HG03565 (cell line): ENCODE measurements around the gene MAB21L4.

Source experiments
- ATAC-seq: cut with Tn5 transposase; IDR thresholded peaks from one replicate; pipeline ENCODE4 v1.9.1; 2021; ENCODE audit warnings: mild to moderate bottlenecking, moderate library complexity; ENCODE audit not compliant: unreplicated experiment

MAB21L4 gene

GRCh38 chr2:240898108-240898730 lies 2.3 kb upstream of the MAB21L4 start:
- no peak for ATAC-seq

GRCh38 chr2:240896871-240897692 lies 1.1 kb upstream of the MAB21L4 start:
- ATAC-seq = no peak

GRCh38 chr2:240896394-240896793 lies 438 bp upstream of the MAB21L4 start:
- no peak for ATAC-seq

DNA sequence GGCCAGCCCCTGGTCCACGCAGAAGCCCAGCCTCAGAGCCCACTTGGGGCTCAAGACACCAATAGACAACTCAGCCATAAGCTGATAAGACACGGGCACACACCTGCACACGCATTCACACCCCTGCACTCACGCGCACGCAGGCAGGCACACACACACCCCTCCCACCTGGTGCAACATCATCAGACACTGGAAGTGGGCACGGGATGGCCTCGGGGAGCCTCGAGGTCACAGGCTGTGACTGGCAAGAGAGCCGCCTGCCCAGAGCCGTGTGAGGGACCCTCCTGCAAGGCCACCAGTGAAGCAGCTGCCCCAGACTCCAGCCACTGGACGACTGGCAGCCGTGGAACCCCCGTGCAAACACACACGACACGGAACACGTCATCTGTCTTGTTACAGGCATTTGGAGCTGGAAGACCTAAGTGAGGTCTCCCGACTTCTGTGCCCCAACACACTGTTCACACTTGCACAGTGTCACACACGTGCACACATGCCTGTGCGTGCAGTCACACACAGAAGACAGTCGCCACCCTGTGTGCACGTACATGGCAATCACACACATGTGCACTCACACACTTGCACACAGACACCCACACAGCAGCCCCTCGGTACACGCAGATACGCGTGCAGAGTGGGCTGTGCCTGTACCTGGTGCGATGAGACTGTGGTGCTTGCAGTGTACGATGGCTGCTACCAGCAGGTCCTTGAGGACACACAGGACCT lies 959 bp downstream of the MAB21L4 start:
- ATAC-seq = no peak

DNA sequence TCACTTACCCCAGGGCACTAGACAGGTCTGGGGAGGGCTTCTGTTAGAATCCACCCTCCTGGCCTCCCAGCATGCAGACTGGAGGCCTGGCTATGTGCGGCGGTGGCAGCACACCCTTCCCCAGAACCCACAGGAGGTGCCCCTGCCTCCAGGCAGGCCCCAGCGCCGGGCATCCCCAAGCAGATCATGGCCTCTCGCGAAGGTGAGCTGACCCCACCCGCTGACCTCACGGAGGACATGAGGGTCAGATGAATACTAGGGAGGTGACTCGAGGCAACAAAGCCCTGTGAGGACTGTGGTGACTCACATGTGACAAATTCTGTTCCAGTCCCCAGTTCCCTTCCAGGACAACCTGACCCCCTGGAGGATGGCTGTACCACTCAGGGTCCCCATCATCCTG lies 1.9 kb downstream of the MAB21L4 start:
- ATAC-seq = no peak

DNA sequence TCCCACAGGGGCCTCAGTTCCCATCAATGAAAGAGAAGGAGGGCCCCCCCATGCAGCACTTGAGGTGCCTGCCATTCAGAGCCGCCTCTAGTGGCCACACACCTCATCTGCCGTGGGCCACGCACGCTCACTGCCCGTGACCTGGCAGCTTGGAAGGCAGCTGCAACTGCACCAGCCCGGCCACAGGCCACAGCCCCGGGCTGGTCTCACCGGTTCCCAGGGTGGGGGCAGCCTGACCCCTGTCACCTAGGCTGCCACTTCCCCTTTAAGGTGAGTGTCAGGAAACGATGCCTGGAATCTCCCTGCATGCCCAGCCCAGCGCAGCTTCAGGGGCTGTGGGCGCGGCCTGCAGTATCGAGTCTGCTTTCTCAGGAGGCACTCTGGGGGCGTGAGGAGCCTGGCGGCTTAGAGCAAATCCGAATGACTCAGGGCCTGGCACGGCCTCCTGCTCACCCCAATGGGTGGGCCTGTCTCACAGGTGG lies 2.6 kb downstream of the MAB21L4 start:
- ATAC-seq = no peak

DNA sequence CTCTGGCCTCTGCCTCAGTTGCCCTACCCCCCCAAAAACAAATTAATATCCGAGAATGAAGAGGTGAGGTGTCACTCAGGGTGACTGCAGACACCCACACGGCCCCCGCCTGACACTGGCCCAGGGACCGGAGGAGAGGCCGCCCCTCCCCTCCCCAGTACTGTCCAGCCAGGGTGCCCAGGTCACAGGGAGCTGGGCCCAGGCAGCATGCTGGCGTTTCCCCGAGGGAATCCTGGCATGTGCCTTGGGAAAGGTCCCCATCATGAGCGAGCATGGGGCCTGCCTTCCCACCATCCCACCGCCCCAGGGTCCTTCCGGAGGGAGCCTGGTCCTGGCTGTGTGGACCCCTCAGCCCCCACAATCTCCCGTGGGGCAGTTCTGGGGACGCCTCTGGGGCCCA lies 3.0 kb downstream of the MAB21L4 start:
- no peak for ATAC-seq

DNA sequence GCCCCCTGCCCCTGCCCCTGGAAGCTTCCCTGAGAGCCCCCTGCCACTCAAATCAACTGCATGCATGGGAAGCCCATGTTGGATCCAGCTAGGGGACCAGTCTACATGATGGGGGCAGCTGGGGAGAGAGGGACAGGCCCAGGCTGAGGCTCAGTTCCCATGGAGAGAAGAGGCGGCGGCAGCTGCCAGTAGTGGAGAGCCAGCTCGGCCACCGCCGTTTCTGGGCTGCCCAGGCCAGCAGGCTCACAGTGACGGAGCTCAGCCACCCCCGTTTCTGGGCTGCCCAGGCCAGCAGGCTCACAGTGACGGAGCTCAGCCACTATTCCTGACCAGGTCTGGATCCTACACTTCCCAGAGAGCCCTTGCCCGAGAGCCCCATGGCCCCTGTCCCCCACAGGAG lies 3.6 kb downstream of the MAB21L4 start:
- ATAC-seq = no peak

GRCh38 chr2:240891492-240892340 lies 4.2 kb downstream of the MAB21L4 start:
- no peak for ATAC-seq

- no peak for ATAC-seq
Measured at GRCh38 chr2:240890691-240891090, 5.3 kb downstream of the MAB21L4 start.

DNA sequence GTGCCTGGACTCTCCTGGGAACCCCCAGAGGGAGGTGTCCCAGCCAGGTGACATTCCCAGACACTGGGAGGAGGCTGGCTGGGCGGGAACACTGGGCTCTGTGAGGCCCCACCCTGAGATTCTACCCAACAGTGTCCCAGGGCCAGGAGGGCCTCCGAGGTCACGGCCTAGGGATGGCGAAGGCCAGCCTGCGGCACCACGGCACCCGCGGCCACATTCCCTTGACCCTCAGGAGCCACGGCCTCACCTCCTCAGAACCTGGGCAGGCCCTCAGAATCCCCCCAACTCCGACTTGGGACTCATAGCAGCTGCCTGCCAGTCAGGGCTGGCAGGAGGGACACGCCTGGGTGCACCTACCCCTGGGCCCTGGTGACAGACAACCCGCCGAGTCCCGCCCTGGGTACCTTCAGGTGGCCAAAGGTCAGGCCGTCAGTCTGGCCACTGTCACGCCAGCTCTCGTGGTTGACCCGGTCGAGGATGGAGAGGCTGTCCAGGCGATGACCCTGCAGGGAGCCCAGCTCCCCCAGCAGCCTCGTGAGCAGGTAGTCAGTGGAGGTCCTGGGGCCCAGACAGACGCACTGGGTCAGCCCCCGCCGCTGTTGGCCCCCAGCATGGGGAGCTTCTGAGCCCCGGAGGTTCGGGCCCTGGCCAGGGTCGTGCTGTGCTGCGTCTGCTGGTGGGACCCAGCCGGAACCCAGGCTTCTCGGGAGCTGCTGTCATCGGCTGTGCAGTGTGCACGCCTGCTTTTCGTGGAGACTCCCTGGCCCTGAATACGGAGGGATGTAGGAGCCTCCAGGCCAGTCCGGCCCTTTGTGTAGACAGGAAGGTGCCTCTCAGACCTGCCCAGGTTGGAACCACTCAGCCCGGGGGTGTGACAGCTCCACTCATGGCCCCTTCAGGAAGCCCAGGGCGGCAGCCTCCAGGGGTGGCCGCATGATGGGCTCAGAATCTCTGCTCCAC lies 6.1 kb downstream of the MAB21L4 start:
- no peak for ATAC-seq

- ATAC-seq = no peak
Measured at GRCh38 chr2:240888890-240889573, 6.9 kb downstream of the MAB21L4 start.

GRCh38 chr2:240888130-240888889 lies 7.6 kb downstream of the MAB21L4 start:
- no peak for ATAC-seq

DNA sequence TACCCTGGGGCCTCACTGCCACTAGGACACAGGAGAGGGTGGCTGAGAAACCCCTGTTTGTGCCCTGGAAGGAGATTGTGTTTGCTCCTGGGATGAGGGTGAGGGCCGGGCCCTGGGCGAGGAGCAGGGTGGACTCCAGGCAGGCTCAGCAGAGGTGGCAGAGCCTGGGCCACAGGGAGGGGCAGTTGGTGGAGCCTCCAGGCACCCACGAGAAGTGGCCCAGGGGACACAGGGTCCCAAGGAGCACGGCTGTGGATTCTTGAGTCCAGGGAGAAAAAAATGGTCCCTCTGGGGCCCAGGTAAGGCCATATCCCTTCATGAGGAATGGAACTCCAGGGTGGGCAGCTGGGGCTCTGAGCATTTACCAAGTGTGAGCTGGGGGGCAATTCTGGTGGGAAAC lies 8.3 kb downstream of the MAB21L4 start:
- ATAC-seq = no peak

DNA sequence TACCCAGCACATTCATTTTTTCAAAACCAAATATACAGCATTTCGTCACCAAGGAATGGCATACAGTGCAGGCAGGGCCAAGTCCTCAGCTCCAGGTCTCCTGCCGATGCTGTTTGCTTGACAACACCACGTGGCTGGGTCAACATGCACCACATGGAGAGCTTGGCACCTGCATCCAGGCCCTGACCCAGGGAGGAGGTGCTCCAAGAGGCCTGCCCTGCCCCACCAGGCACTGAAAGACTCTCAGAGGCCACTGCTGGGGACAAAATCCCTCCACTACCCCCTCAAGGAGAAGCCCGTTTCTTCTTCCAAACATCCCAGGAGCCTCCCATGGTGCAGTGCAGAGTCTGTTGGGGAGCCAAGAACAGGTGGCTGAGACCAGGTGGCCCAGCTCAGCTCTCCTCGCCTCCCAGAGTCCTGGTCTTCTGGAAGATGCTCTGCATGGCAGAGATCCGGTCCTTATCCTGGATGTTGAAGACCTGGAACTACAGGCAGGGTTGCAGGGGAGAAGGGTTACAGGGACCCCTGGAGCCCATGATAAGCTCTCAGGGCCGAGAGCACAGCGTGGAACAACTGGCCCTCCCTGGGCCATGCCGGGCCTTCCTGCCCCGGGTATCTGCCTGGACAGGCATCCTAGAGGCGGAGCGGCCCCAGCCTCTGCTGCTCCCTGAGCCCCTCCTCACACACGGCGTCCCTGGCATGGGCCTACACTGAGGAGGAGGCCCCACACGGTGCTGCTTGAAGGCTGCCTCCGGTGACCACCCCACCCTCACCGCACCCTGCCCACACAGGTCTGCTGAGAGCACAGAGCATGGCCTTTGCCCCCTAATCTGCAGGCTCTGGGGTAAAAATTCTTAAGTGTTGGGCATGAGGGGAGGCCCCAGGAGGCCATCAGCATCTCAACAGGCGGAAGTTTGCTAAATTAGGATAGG lies 9.0 kb downstream of the MAB21L4 start:
- no peak for ATAC-seq

GRCh38 chr2:240886023-240886565 lies 9.9 kb downstream of the MAB21L4 start:
- ATAC-seq = no peak

DNA sequence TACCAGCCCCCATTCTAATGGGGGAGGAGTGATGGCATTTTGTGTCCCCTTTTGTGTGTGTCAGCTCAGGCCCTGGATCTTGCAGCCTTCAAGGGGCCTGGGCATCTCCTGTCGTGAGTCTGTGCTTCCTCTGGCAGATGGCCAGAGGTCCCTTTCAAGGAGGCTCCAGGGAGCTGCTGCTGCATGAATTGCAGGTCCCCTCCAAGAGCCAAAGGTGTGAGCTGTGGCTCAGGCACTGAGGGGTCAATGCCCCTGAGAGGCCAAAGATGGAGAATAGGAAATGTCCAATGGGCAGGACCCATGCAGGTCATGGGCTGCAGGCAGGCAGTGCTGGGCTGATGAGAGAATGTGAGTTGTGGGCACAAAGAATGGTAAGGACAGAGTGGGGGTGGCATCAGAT lies 10.4 kb downstream of the MAB21L4 start:
- ATAC-seq = no peak
